HG02884 (cell line): ENCODE results near the gene ZNF420.

ENCODE experiments used
- ATAC-seq: cut with Tn5 transposase; IDR thresholded peaks from one replicate; pipeline ENCODE4 v1.9.1; 2021; ENCODE audit warnings: mild to moderate bottlenecking, moderate library complexity; ENCODE audit not compliant: unreplicated experiment

ZNF420 gene

DNA sequence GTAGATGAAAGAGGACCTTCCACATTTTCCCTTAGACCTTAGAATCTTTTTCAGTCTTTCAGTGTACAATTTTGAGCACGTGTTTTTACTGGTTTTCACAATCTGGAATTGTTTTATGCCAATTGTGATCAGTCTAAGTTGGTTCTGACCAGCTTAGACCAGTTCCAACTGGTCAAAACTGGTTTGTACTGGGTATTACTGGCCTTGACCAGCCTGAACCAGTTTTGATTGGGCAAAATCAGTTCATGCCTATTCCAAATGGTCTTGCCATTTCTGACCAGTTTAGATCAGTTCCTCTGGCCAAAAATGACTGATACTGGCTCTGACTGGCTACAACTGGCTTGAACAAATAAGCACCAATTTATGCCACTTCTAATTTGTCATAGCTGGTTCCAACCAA, 57.9 kb downstream of the ZNF420 start:
- ATAC-seq = no peak

DNA sequence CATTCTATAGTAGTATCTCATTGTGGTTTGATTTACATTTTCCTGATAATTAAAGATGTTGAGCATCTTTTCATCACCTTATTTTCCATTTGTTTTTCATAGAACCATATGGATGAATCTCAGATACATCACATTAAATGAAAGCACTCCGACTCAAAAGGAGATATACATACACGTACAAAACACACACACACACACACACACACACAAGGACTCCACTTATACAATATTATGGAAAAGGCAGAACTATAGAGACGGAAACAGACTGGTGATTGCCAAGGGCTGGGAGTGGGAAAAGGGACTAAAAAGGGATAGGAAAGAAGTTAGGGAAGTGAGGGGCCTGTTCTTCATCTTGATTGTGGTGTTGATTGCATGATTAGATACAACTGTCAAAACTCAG, 70.0 kb downstream of the ZNF420 start:
- no peak for ATAC-seq

DNA sequence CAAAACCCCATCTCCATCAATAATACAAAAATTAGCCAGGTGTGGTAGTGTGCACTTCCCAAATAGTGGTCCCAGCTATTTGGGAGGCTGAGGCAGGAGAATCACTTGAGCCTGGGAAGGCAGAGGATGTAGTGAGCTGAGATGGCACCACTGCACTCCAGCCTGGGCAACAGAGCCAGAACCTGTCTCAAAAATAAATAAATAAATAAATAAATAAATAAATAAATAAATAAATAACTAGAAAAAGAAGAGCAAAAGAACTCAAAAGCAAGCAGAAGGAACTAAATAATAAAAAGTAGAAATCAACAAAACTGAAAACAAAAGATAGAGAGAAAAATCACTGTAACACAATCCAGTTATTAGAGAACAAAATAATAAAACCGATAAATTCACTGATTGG, 81.9 kb downstream of the ZNF420 start:
- ATAC-seq = no peak

DNA sequence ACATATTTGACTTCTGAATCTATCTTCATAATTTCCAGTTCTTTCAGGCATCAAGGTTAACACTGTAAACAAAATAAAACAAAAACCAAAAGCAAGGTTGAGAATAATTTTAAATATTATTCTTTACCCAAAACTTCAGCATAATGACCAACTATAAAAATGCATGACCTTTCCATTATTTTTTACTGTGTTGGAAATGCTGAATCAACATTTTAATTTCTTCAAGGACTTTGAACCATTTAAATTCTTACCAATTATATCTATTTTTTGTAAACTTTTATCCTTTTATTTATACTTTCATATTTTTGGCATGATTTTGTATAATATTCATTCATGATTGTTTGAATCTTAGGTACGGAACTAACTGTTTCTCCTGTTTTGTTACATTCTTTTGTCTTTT, 87.4 kb downstream of the ZNF420 start:
- ATAC-seq = no peak

DNA sequence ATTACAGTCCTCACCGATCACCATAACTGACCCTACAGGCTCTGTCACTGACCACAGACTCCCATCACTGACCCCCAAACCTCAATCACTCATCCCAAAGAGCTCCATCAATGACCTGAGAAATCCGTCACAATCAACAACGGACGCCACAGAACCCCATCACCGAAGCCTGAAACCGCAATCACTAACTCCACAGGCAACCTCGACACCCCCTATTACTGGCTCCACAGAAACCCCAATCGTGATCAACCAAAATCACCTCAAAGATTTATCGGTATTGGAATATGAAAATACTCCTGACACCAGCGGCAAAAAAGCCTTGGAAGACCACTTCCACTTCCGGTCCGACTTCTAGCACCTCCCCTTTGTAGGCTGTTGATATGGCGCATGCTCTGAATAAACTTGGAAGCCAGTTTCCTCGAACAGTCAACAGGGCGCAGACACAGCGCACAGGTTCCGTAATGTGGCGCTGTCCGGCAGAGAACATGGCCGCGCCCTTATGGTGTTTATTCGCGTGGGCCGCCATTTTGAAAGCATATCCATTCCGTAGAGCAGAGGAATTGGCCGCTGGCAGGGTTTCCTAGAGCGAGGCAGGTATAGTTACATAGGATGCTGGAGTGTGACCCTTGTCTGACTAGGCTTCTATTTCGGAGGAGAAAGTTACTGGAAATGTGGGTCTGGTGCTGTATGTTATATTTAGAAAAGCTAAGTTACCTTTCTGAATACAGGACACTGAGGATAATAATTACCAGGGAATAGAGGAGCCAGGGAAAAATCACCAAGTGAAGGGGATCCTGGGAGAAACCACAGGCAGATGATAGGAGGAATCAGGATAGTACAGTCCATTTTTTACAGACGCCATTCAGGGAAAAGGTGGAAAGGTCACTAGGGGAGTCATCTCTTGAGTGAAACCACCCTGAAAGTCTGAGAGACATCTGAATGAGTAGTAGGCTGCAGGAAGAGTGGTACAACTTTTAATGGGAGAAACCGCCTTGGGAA, 94.4 kb downstream of the ZNF420 start, which contains the start of gene ZNF585A:
TSS of gene ZNF585A (minus strand) at position 328 of the 999 bp plus-strand sequence. CDS start 2,785 bp downstream, outside the sequence.
- ATAC-seq = peak; percentile 95
